Mucosa of descending colon (tissue), 3 donors: ENCODE measurements around the gene SLC35E3. TPM values are rescaled to one million over a fixed set of nuclear protein-coding genes. Genes with fewer than 3 reads are reported as not detected.

Source experiments
- ATAC-seq: fragments of 200-7000 bp; cut with Tn5 transposase; one replicate; pipeline ENCODE4 v1.9.1; 2020; ENCODE audit warnings: mild to moderate bottlenecking, moderate library complexity
- DNase-seq, 3 donors: peaks; one replicate each; pipeline ENCODE4 v3.0.0-alpha.2; 2020
- H3K36me3 ChIP-seq: fragments of 200-600 bp; one replicate; pipeline ENCODE4 v1.8.0; 2021; ENCODE audit warnings: low read depth, mild to moderate bottlenecking
- H3K4me1 ChIP-seq: fragments of 200-600 bp; one replicate; pipeline ENCODE4 v1.8.0; 2021; ENCODE audit warnings: low read depth, mild to moderate bottlenecking
- H3K4me3 ChIP-seq: fragments of 200-600 bp; one replicate; pipeline ENCODE4 v1.8.0; 2021; ENCODE audit warnings: mild to moderate bottlenecking
- H3K9me3 ChIP-seq: fragments of 200-600 bp; one replicate; pipeline ENCODE4 v1.8.0; 2021; ENCODE audit warnings: mild to moderate bottlenecking
- CTCF ChIP-seq: fragments of 200-600 bp; IDR thresholded peaks from one replicate; pipeline ENCODE4 v1.8.0; 2022; ENCODE audit warnings: antibody characterized with exemption, mild to moderate bottlenecking
- intact Hi-C, 2 donors: fragments of 100-400 bp; cut with DNase I in 1 of 2; cut with micrococcal nuclease in 1 of 2; formaldehyde crosslinking; loops; one replicate each; pipeline versions ENCODE4 v1.11.0 to v1.11.1; 2022; cut with DNase I, micrococcal nuclease
- total RNA-seq, 3 donors: library from RNA; stranded (reverse); fragmentation: NEBNext Ultra II Directional in 2 of 3; extraction: Animal tissue kit (Norgen Biotek cat#: 25700) in 2 of 3; gene quantifications; one replicate each; pipeline versions ENCODE4 v1.2.1 to v1.2.4, GENCODE V29; 2021 to 2023
- donor health status: DM: no; HTN: no; CAD: no; lungs with moderate emphysema.
- donor health status: DM: no; HTN: no; CAD: no.
- donor health status: DM: no; HTN: yes; CAD: no.

The SLC35E3 gene
- total RNA-seq, 3 donors from 2014 or later, result 5.9 to 8.4 (median 6.5) TPM

GRCh38 chr12:68785358-68785757, 39.4 kb downstream of the SLC35E3 start:
- DNase-seq (no peak), ATAC-seq (no peak)
- no peaks in the 10 kb centered on the region for H3K4me1 ChIP-seq
- no peaks in the 10 kb centered on the region for H3K36me3 ChIP-seq
- TF ChIP-seq CTCF, result no peak
- H3K9me3 ChIP-seq, result no peaks in the 10 kb centered on the region
- intact Hi-C loops, result no loop called here
- no peak overlapping the region for H3K4me3 ChIP-seq

GRCh38 chr12:68785823-68786222, 39.8 kb downstream of the SLC35E3 start:
- Histone ChIP-seq H3K36me3 (no peaks in the 10 kb centered on the region), H3K4me1 (no peaks in the 10 kb centered on the region), H3K9me3 (no peaks in the 10 kb centered on the region), H3K4me3 (no peak overlapping the region)
- no peak for TF ChIP-seq CTCF
- intact Hi-C loops, result no loop called here
- DNase-seq (no peak), ATAC-seq (no peak)

GRCh38 chr12:68786929-68787328, 41.0 kb downstream of the SLC35E3 start:
- intact Hi-C loops, result no loop called here
- ATAC-seq (peak; percentile 48), DNase-seq (no peak)
- no peaks in the 10 kb centered on the region for H3K4me1 ChIP-seq
- no peaks in the 10 kb centered on the region for H3K36me3 ChIP-seq
- no peak for TF ChIP-seq CTCF
- H3K9me3 ChIP-seq, result no peaks in the 10 kb centered on the region
- no peak overlapping the region for H3K4me3 ChIP-seq

- no peak for TF ChIP-seq CTCF
- no peaks in the 10 kb centered on the region for H3K4me1 ChIP-seq
Measured at GRCh38 chr12:68788554-68789143, 42.7 kb downstream of the SLC35E3 start.

GRCh38 chr12:68789144-68789878, 43.3 kb downstream of the SLC35E3 start:
- Histone ChIP-seq H3K36me3 (no peaks in the 10 kb centered on the region), H3K9me3 (no peaks in the 10 kb centered on the region), H3K4me1 (no peaks in the 10 kb centered on the region), H3K4me3 (no peak overlapping the region)
- intact Hi-C loops, result no loop called here
- ATAC-seq (peak; percentile 37), DNase-seq (no peak)
- no peak for TF ChIP-seq CTCF

More at GRCh38 chr12:68788554-68789143, 42.7 kb downstream of the SLC35E3 start:
- Histone ChIP-seq H3K36me3 (no peaks in the 10 kb centered on the region), H3K9me3 (no peaks in the 10 kb centered on the region), H3K4me3 (no peak overlapping the region)
- intact Hi-C loops, result no loop called here
- ATAC-seq (no peak), DNase-seq (no peak)
